IMR-90 (cell line): ENCODE data around the gene PTCSC3. TPM values are rescaled to one million over a fixed set of nuclear protein-coding genes. Genes with fewer than 3 reads are reported as not detected.

ENCODE experiments used
- ATAC-seq: fragments of 200-7000 bp; cut with Tn5 transposase; 2 replicates; pipeline ENCODE4 v1.9.1; 2020; ENCODE audit warnings: low read depth, mild to moderate bottlenecking, moderate library complexity
- BruUV-seq: library from RNA; stranded (reverse); fragments of 400-500 nt; replicated peaks from 2 replicates; lab custom pipeline; 2021; lab: Mats Ljungman, UMichigan
- CTCF ChIA-PET: fragments of 300-600 bp; formaldehyde crosslinking; extraction: SDS; loops from one replicate; lab custom pipeline; 2021; ENCODE audit warnings: antibody characterized with exemption; lab: Yijun Ruan, JAX
- POLR2A ChIA-PET: fragments of 300-600 bp; sonication (Branson Sonifier 250); formaldehyde crosslinking; loops from one replicate; lab custom pipeline; 2022; ENCODE audit warnings: antibody characterized with exemption; ENCODE audit not compliant: unreplicated experiment; lab: Charles Lee
- DNase-seq: peaks from one replicate; pipeline ENCODE4 v3.0.0; 2013
- H2AFZ ChIP-seq: replicated peaks from 2 replicates; pipeline ENCODE3; 2013; ENCODE audit warnings: low read length, mild to moderate bottlenecking; ENCODE audit not compliant: poor library complexity
- H2AK5ac ChIP-seq: 2 replicates; pipeline ENCODE4 v1.6.1; 2013; ENCODE audit warnings: low read depth, low read length, inconsistent platforms
- H2AK9ac ChIP-seq: replicated peaks from 2 replicates; pipeline ENCODE3; 2013; ENCODE audit warnings: mild to moderate bottlenecking, low read depth, low read length, moderate library complexity; ENCODE audit not compliant: poor library complexity
- H2BK120ac ChIP-seq: 2 replicates; pipeline ENCODE4 v1.6.1; 2013; ENCODE audit warnings: low read depth, low read length, inconsistent platforms
- H2BK15ac ChIP-seq: 3 replicates; pipeline ENCODE4 v1.6.1; 2013; ENCODE audit warnings: low read depth, low read length, inconsistent platforms
- H2BK20ac ChIP-seq: 2 replicates; pipeline ENCODE4 v1.6.1; 2013; ENCODE audit warnings: low read depth, mild to moderate bottlenecking, inconsistent platforms, low read length, moderate library complexity
- H2BK5ac ChIP-seq: 2 replicates; pipeline ENCODE4 v1.6.1; 2013; ENCODE audit warnings: mild to moderate bottlenecking, low read depth, low read length, inconsistent platforms; ENCODE audit not compliant: poor library complexity, severe bottlenecking
- H3K14ac ChIP-seq: replicated peaks from 2 replicates; pipeline ENCODE4 v1.6.1; 2013; ENCODE audit warnings: low read depth, low read length, inconsistent platforms
- H3K18ac ChIP-seq: 2 replicates; pipeline ENCODE4 v1.6.1; 2013; ENCODE audit warnings: low read depth, low read length, control low read depth
- H3K23ac ChIP-seq: 2 replicates; pipeline ENCODE4 v1.6.1; 2013; ENCODE audit warnings: low read depth, low read length, inconsistent platforms
- H3K27ac ChIP-seq: 2 replicates; pipeline ENCODE4 v1.5.1; 2013; ENCODE audit warnings: mild to moderate bottlenecking, control low read depth, low read length; ENCODE audit not compliant: insufficient read depth
- H3K27me3 ChIP-seq: 2 replicates; pipeline ENCODE4 v1.6.1; 2013; ENCODE audit warnings: low read length; ENCODE audit not compliant: control insufficient read depth, insufficient read depth
- H3K36me3 ChIP-seq: 2 replicates; pipeline ENCODE4 v1.6.1; 2013; ENCODE audit warnings: low read length, mixed read lengths; ENCODE audit not compliant: control insufficient read depth, insufficient read depth
- H3K4ac ChIP-seq: 2 replicates; pipeline ENCODE4 v1.6.1; 2013; ENCODE audit warnings: low read depth, low read length, inconsistent platforms
- H3K4me1 ChIP-seq: 2 replicates; pipeline ENCODE4 v1.6.1; 2013; ENCODE audit warnings: low read length, mixed read lengths; ENCODE audit not compliant: control insufficient read depth, insufficient read depth
- H3K4me2 ChIP-seq: 2 replicates; pipeline ENCODE4 v1.6.1; 2013; ENCODE audit warnings: low read depth, mild to moderate bottlenecking, control low read depth, low read length, moderate library complexity
- H3K4me3 ChIP-seq: 2 replicates; pipeline ENCODE4 v1.5.1; 2013; ENCODE audit warnings: low read depth, mild to moderate bottlenecking, control low read depth, low read length, moderate library complexity; ENCODE audit not compliant: insufficient read depth
- H3K56ac ChIP-seq: 2 replicates; pipeline ENCODE4 v1.6.1; 2013; ENCODE audit warnings: low read length, inconsistent platforms; ENCODE audit not compliant: insufficient read depth; ENCODE audit errors: extremely low read depth
- H3K79me1 ChIP-seq, 2 experiments: 2 replicates each; pipeline ENCODE4 v1.6.1; 2013; ENCODE audit warnings: low read length in 2 of 2, inconsistent platforms in 1 of 2, low read depth in 1 of 2
- H3K9ac ChIP-seq: 2 replicates; pipeline ENCODE4 v1.6.1; 2013; ENCODE audit warnings: low read depth, low read length, control low read depth
- H3K9me1 ChIP-seq: 2 replicates; pipeline ENCODE4 v1.6.1; 2013; ENCODE audit warnings: low read length, inconsistent platforms; ENCODE audit not compliant: insufficient read depth
- H3K9me3 ChIP-seq: 2 replicates; pipeline ENCODE4 v1.6.1; 2013; ENCODE audit warnings: low read length; ENCODE audit not compliant: control insufficient read depth, insufficient read depth
- H4K20me1 ChIP-seq: 2 replicates; pipeline ENCODE4 v1.6.1; 2013; ENCODE audit warnings: low read length, inconsistent platforms; ENCODE audit not compliant: insufficient read depth
- H4K5ac ChIP-seq: 2 replicates; pipeline ENCODE4 v1.6.1; 2013; ENCODE audit warnings: mild to moderate bottlenecking, low read depth, low read length, control low read depth
- H4K8ac ChIP-seq, 2 experiments: 2 replicates each; pipeline ENCODE4 v1.6.1; 2013; ENCODE audit warnings: low read depth in 2 of 2, low read length in 2 of 2, control low read depth in 1 of 2, inconsistent platforms in 1 of 2
- H4K91ac ChIP-seq: 2 replicates; pipeline ENCODE4 v1.6.1; 2013; ENCODE audit warnings: low read depth, low read length, inconsistent platforms; ENCODE audit not compliant: insufficient read depth
- ELK1 ChIP-seq: fragments of 150-350 bp; IDR thresholded peaks from 2 replicates; pipeline ENCODE4 v1.6.1; 2016; ENCODE audit warnings: low read depth, mild to moderate bottlenecking, low read length, moderate library complexity, borderline replicate concordance
- MAFK ChIP-seq: IDR thresholded peaks from 2 replicates; pipeline ENCODE4 v1.6.1; 2012; ENCODE audit warnings: low read depth, low read length, improper control_type of control experiment
- WGBS, 2 experiments: methylation state at CpG; one replicate each; pipeline versions ENCODE4 v1.1.5 to v1.1.7; 2013; ENCODE audit warnings: missing lambda C conversion rate in 2 of 2; ENCODE audit not compliant: insufficient read length in 1 of 2; ENCODE audit errors: extremely low coverage in 2 of 2; 5-methylcytosine and 5-hydroxymethylcytosine counted together
- dilution Hi-C: fragments of 300-500 bp; cut with HindIII; formaldehyde crosslinking; loops from one replicate; pipeline ENCODE4 v1.14.3; 2018; ENCODE audit warnings: low sequenced_read_pairs; ENCODE audit not compliant: unreplicated experiment
- in situ Hi-C: fragments of 300-500 bp; cut with MboI; formaldehyde crosslinking; loops from 3 replicates; pipeline ENCODE4 v1.14.3; 2019; ENCODE audit warnings: low sequenced_read_pairs, inconsistent platforms, mixed read lengths
- intact Hi-C: fragments of 100-400 bp; cut with micrococcal nuclease; formaldehyde crosslinking; loops from 2 replicates; pipeline ENCODE4 v1.10.0; 2022
- polyA plus RNA-seq, 3 experiments: library from polyadenylated mRNA; depleted of rRNA; stranded (reverse); fragments of >200 nt; gene quantifications; 2 replicates each; pipeline ENCODE4 v1.2.3, GENCODE V29; 2012; ENCODE audit warnings: low replicate concordance in 1 of 3
- total RNA-seq: library from RNA; depleted of rRNA; stranded (reverse); fragments of >200 nt; gene quantifications from 2 replicates; pipeline ENCODE4 v1.2.3, GENCODE V29; 2012

PTCSC3 gene
- total and polyA plus RNA-seq, 2 of the 4 experiments (the other 2 are of a cell fraction) = not detected

DNA sequence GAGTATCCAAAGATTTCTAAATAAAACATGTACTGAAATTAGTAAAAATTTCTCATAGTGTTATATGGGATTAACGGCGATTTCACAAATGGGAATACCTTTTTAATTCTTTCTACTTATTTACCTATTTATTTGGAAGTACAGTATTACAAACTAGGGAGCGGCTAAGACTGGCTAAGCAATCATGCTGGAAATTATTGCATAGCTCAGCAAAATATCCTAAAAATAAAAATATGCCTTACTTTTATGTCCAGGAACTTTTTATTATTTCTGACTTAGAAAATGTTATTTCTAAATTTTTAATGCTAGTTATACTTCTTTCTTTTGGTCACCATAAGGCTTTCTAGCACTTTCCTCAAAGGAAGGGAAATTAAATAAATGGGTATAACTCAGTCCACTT lies 36.5 kb upstream of the PTCSC3 start:
- Histone ChIP-seq H3K27me3 (peaks cover 21% of the 10 kb centered on the region), H2BK5ac (no peak overlapping the region), H3K36me3 (no peaks in the 10 kb centered on the region), H3K9me3 (no peaks in the 10 kb centered on the region), H3K9ac (no peak overlapping the region), H4K8ac (no peak overlapping the region), H2AK5ac (no peak overlapping the region), H4K91ac (no peak overlapping the region), H2BK15ac (no peak overlapping the region), H4K20me1 (no peaks in the 10 kb centered on the region), H3K18ac (no peak overlapping the region), H3K23ac (no peak overlapping the region), H3K4me2 (no peak overlapping the region), H3K27ac (no peak overlapping the region), H3K79me1 (no peaks in the 10 kb centered on the region), H2BK20ac (no peak overlapping the region), H2AK9ac (no peak overlapping the region), H4K5ac (no peak overlapping the region), H2BK120ac (no peak overlapping the region), H3K4me3 (no peak overlapping the region), H3K4ac (no peak overlapping the region), H3K4me1 (no peaks in the 10 kb centered on the region), H3K14ac (no peak overlapping the region), H2AFZ (no peak overlapping the region), H3K56ac (no peak overlapping the region), H3K9me1 (no peaks in the 10 kb centered on the region; the same call in 1 of the 2 replicates)
- intact Hi-C loops = loop anchor here (1.0 kb wide), 1 partner anchor 12 kb away; no protein-coding TSS in a partner anchor
- dilution Hi-C loops = no loop called here
- ATAC-seq = no peak
- no peak for DNase-seq
- peak; percentile 98 for TF ChIP-seq MAFK
- TF ChIP-seq ELK1 = no peak
- no CpG with 5 or more reads among the region's 3 CpGs for WGBS, 2 experiments
- ChIA-PET CTCF (interaction anchor here (0.8 to 1.4 kb wide), 3 partner anchors 41 to 340 kb away, joined by 3 to 5 read pairs (median 3); no protein-coding TSS in a partner anchor), POLR2A (no interaction called here)
- in situ Hi-C loops = no loop called here
- BruUV-seq = no TSS peak
